ENCODE measurements around the gene DOK3. TPM values are rescaled to one million over a fixed set of nuclear protein-coding genes. Genes with fewer than 3 reads are reported as not detected.

DOK3 gene
- total and polyA plus RNA-seq, 2 of the 13 experiments (the other 11 are each of a cell fraction or from before 2014, with no cell fraction given): 1.4 to 1.5 TPM

GRCh38 chr5:177500685-177501522 is 8.7 kb downstream of the DOK3 start (continued):
- TF ChIP-seq EEA1 (CRISPR knock-in tag; IDR thresholded peaks at IDR 0.05; ENCODE audit: borderline replicate concordance): no peak
- TF ChIP-seq ZNF331 (CRISPR knock-in tag; IDR thresholded peaks at IDR 0.05): peak; percentile 42; the same call in 1 of the 2 replicates
- no peak for TF ChIP-seq PHB2 (IDR thresholded peaks at IDR 0.05; ENCODE audit: partially characterized antibody)
- 0 out of 2 replicates have a peak, but pooled peaks have one; percentile 17 for TF ChIP-seq SIX1 (CRISPR knock-in tag; IDR thresholded peaks at IDR 0.05; ENCODE audit: borderline replicate concordance)
- no peak for TF ChIP-seq ZNF142 (CRISPR knock-in tag; IDR thresholded peaks at IDR 0.05)
- no peak for TF ChIP-seq SOX13 (IDR thresholded peaks at IDR 0.05)
- TF ChIP-seq SOX13 (CRISPR knock-in tag; conservative IDR thresholded peaks at IDR 0.05 in 1 of 2, IDR thresholded peaks at IDR 0.05 in 1 of 2): no peak
- TF ChIP-seq TBP (CRISPR knock-in tag; IDR thresholded peaks at IDR 0.05): no peak
- TF ChIP-seq KDM1A (CRISPR knock-in tag; IDR thresholded peaks at IDR 0.05): no peak
- TF ChIP-seq SP5 (CRISPR knock-in tag; IDR thresholded peaks at IDR 0.05; ENCODE audit: borderline replicate concordance, low read depth): no peak
- peak; percentile 62 for TF ChIP-seq ZFY (CRISPR knock-in tag; IDR thresholded peaks at IDR 0.05)
- TF ChIP-seq POGK (CRISPR knock-in tag; conservative IDR thresholded peaks at IDR 0.05): no peak
- TF ChIP-seq MAFG (CRISPR knock-in tag; IDR thresholded peaks at IDR 0.05): no peak
- 0 out of 2 replicates have a peak, but pooled peaks have one; percentile 17 for TF ChIP-seq ATF2 (CRISPR knock-in tag; IDR thresholded peaks at IDR 0.05)
- TF ChIP-seq PAX8 (CRISPR knock-in tag; IDR thresholded peaks at IDR 0.05; ENCODE audit: borderline replicate concordance): no peak
